SK-N-SH (cell line): ENCODE data around the gene MYO18B. TPM values are rescaled to one million over a fixed set of nuclear protein-coding genes. Genes with fewer than 3 reads are reported as not detected.

Experiments
- CTCF ChIA-PET: fragments of 300-600, 350-600 bp; formaldehyde crosslinking; extraction: SDS; loops from one replicate; lab custom pipeline; 2021; lab: Yijun Ruan, JAX
- POLR2A ChIA-PET: fragments of 350-600 bp; sonication (Branson Sonifier 250); formaldehyde crosslinking; extraction: SDS; loops from one replicate; lab custom pipeline; 2020; ENCODE audit warnings: antibody characterized with exemption, inconsistent platforms; lab: Yijun Ruan, JAX
- DNase-seq: peaks from one replicate; pipeline ENCODE4 v3.0.0; 2012
- H2AFZ ChIP-seq: fragments of 200-600 bp; sonication (generic); 2 replicates; pipeline ENCODE4 v1.8.1; 2016; ENCODE audit warnings: antibody characterized with exemption, mild to moderate bottlenecking, low read depth
- H3F3A ChIP-seq: fragments of 200-600 bp; sonication (generic); replicated peaks from 2 replicates; pipeline ENCODE3; 2016; ENCODE audit warnings: antibody characterized with exemption, mild to moderate bottlenecking; ENCODE audit not compliant: insufficient read depth
- H3K27ac ChIP-seq, 2 experiments: fragments of 200-500 bp in 1 of 2; fragments of 200-600 bp in 1 of 2; sonication (Bioruptor generic) in 1 of 2; sonication (generic), shearing (Covaris generic) in 1 of 2; 2 replicates each; pipeline versions ENCODE4 v1.5.1 to v1.6.1; 2014 to 2016; ENCODE audit warnings: low read depth in 2 of 2, inconsistent platforms in 1 of 2, low read length in 1 of 2, mild to moderate bottlenecking in 1 of 2, mixed read lengths in 1 of 2
- H3K27me3 ChIP-seq: fragments of 200-600 bp; sonication (generic), shearing (Covaris generic); 2 replicates; pipeline ENCODE4 v1.6.1; 2016; ENCODE audit warnings: mixed run types; ENCODE audit not compliant: insufficient read depth
- H3K36me3 ChIP-seq, 2 experiments: fragments of 200-500 bp in 1 of 2; fragments of 200-600 bp in 1 of 2; sonication (Bioruptor generic) in 1 of 2; sonication (generic) in 1 of 2; replicated peaks in 1 of 2; 2 replicates each; pipeline versions ENCODE3 to v1.5.1; 2014 to 2016; ENCODE audit warnings: low read length in 1 of 2, mild to moderate bottlenecking in 1 of 2; ENCODE audit not compliant: insufficient read depth in 2 of 2, control insufficient read depth in 1 of 2
- H3K4me1 ChIP-seq, 2 experiments: fragments of 200-500 bp in 1 of 2; fragments of 200-600 bp in 1 of 2; sonication (Bioruptor generic) in 1 of 2; sonication (generic), shearing (Covaris generic) in 1 of 2; 2 replicates each; pipeline versions ENCODE4 v1.5.1 to v1.6.1; 2014 to 2016; ENCODE audit warnings: low read depth in 1 of 2, low read length in 1 of 2, mixed run types in 1 of 2; ENCODE audit not compliant: insufficient read depth in 2 of 2, control insufficient read depth in 1 of 2
- H3K4me2 ChIP-seq: fragments of 200-600 bp; sonication (generic), shearing (Covaris generic); 2 replicates; pipeline ENCODE4 v1.6.1; 2017; ENCODE audit warnings: mixed run types
- H3K4me3 ChIP-seq, 2 experiments: fragments of 200-500 bp in 1 of 2; fragments of 200-600 bp in 1 of 2; sonication (Bioruptor generic) in 1 of 2; sonication (generic), shearing (Covaris generic) in 1 of 2; 2 replicates each; pipeline versions ENCODE4 v1.5.1 to v1.8.1; 2014 to 2016; ENCODE audit warnings: low read depth in 2 of 2, inconsistent platforms in 1 of 2, low read length in 1 of 2, mild to moderate bottlenecking in 1 of 2, mixed read lengths in 1 of 2, moderate library complexity in 1 of 2
- H3K79me2 ChIP-seq: fragments of 200-600 bp; sonication (generic); 2 replicates; pipeline ENCODE4 v1.8.1; 2017; ENCODE audit warnings: mild to moderate bottlenecking; ENCODE audit not compliant: insufficient read depth
- H3K9ac ChIP-seq: fragments of 200-600 bp; sonication (generic); 2 replicates; pipeline ENCODE4 v1.6.1; 2017; ENCODE audit warnings: mixed run types
- H3K9me2 ChIP-seq: fragments of 200-600 bp; sonication (generic); 2 replicates; pipeline ENCODE4 v1.6.1; 2017; ENCODE audit warnings: mixed run types
- H3K9me3 ChIP-seq: fragments of 200-600 bp; sonication (generic); 2 replicates; pipeline ENCODE4 v1.6.1; 2017; ENCODE audit warnings: mixed run types, mild to moderate bottlenecking, moderate library complexity
- H4K20me1 ChIP-seq: fragments of 200-600 bp; sonication (generic); 2 replicates; pipeline ENCODE4 v1.6.1; 2017; ENCODE audit warnings: mild to moderate bottlenecking, mixed run types; ENCODE audit not compliant: insufficient read depth
- CHD2 ChIP-seq: fragments of 150-350 bp; IDR thresholded peaks from 2 replicates; pipeline ENCODE4 v1.6.1; 2018; ENCODE audit warnings: low read length; ENCODE audit not compliant: partially characterized antibody
- EP300 ChIP-seq, 2 experiments: IDR thresholded peaks; 2 replicates each; pipeline versions ENCODE4 v1.4.0 to v1.6.1; 2012; ENCODE audit warnings: borderline replicate concordance in 1 of 2, low read depth in 1 of 2, low read length in 1 of 2
- EZH2phosphoT487 ChIP-seq: fragments of 200-600 bp; sonication (generic); IDR thresholded peaks from 2 replicates; pipeline ENCODE4 v1.6.1; 2017; ENCODE audit warnings: low read depth, mixed run types, mild to moderate bottlenecking, antibody characterized with exemption, moderate library complexity, borderline replicate concordance
- FOXJ3 ChIP-seq: sonication (generic); formaldehyde crosslinking; IDR thresholded peaks from 2 replicates; pipeline ENCODE4 v1.5.1; 2020; ENCODE audit warnings: mild to moderate bottlenecking, missing genetic modification reagents
- FOXM1 ChIP-seq: IDR thresholded peaks from 2 replicates; pipeline ENCODE4 v1.4.0; 2012; ENCODE audit warnings: low read depth, mild to moderate bottlenecking
- GABPA ChIP-seq: IDR thresholded peaks from 2 replicates; pipeline ENCODE4 v1.4.0; 2012; ENCODE audit warnings: low read depth, mild to moderate bottlenecking
- GATA2 ChIP-seq: sonication (generic); formaldehyde crosslinking; IDR thresholded peaks from 2 replicates; pipeline ENCODE4 v1.5.0; 2020; ENCODE audit warnings: mild to moderate bottlenecking, missing genetic modification reagents
- JUND ChIP-seq: IDR thresholded peaks from 2 replicates; pipeline ENCODE4 v1.4.0; 2012
- MXI1 ChIP-seq: IDR thresholded peaks from 2 replicates; pipeline ENCODE4 v1.6.1; 2012; ENCODE audit warnings: mild to moderate bottlenecking, low read depth, low read length, improper control_type of control experiment
- NFIC ChIP-seq: IDR thresholded peaks from 2 replicates; pipeline ENCODE4 v1.4.0; 2012; ENCODE audit warnings: borderline replicate concordance
- NRF1 ChIP-seq: IDR thresholded peaks from 2 replicates; pipeline ENCODE4 v1.6.1; 2012; ENCODE audit warnings: low read depth, mild to moderate bottlenecking, low read length
- RCOR1 ChIP-seq: fragments of 150-350 bp; IDR thresholded peaks from 2 replicates; pipeline ENCODE4 v1.6.1; 2017; ENCODE audit warnings: antibody characterized with exemption, low read length
- RFX5 ChIP-seq: IDR thresholded peaks from 2 replicates; pipeline ENCODE4 v1.6.1; 2012; ENCODE audit warnings: mild to moderate bottlenecking, improper control_type of control experiment, low read length
- SIN3A ChIP-seq: IDR thresholded peaks from 2 replicates; pipeline ENCODE4 v1.6.1; 2012; ENCODE audit warnings: low read depth, mild to moderate bottlenecking, low read length, moderate library complexity, borderline replicate concordance
- SMC3 ChIP-seq: IDR thresholded peaks from 2 replicates; pipeline ENCODE4 v1.6.1; 2012; ENCODE audit warnings: low read depth, low read length, improper control_type of control experiment
- YY1 ChIP-seq: IDR thresholded peaks from 2 replicates; pipeline ENCODE4 v1.4.0; 2012; ENCODE audit warnings: low read depth, mild to moderate bottlenecking
- WGBS: methylation state at CpG from one replicate; pipeline ENCODE4 v1.1.6; 2017; ENCODE audit warnings: low lambda C conversion rate; 5-methylcytosine and 5-hydroxymethylcytosine counted together
- polyA plus RNA-seq, 3 experiments: library from polyadenylated mRNA; depleted of rRNA; stranded (reverse); fragments of >200 nt; gene quantifications; 2 replicates each; pipeline ENCODE4 v1.2.3, GENCODE V29; 2012
- TF ChIP-seq, protein P1 (sequence below): IDR thresholded peaks from 2 replicates; pipeline ENCODE4 v1.6.1; 2012; ENCODE audit warnings: mild to moderate bottlenecking, low read depth, low read length, moderate library complexity
- TF ChIP-seq, protein P2 (sequence below): fragments of 150-350 bp; IDR thresholded peaks from 2 replicates; pipeline ENCODE4 v1.6.1; 2016; ENCODE audit warnings: mild to moderate bottlenecking, low read depth, low read length
- TF ChIP-seq, protein P3 (sequence below): IDR thresholded peaks from 2 replicates; pipeline ENCODE4 v1.4.0; 2012; ENCODE audit warnings: low read depth, borderline replicate concordance
- TF ChIP-seq, protein P4 (sequence below): IDR thresholded peaks from 2 replicates; pipeline ENCODE4 v1.4.0; 2012; ENCODE audit warnings: low read depth

The MYO18B gene
- polyA plus RNA-seq, 1 of the 3 experiments (the other 2 are of a cell fraction), result 0.05 TPM

DNA sequence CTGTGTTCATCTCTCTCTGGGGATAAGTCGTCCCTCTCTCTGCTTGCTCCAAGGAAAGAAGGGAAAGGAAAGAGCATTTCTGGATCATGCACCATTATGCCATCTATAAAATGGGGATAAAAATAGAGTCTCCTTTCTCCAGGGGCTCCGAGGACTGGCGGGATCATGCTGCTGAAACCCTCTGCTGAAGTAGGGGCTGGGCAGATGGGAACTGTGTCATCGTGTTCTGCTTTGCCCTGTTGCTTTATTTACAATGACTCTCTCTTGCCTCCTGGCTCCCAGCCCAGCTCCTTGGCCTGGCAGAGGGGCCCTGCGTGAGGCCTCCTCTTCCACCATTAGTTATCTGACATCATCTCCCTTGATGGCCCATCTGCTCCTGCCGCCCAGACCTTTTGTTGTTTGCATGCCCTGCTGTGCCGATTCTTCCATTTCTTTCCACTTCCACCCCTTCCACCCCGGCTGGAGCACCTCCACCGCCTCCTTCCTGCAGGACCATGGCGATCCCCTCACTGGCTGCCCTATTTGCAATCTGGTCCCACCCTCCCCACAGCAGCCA is 200.9 kb downstream of the MYO18B start:
- WGBS, result 16% methylated on average over 10 of the region's 10 CpGs
- POLR2A ChIA-PET, result interaction anchor here (1.2 kb wide), 1 partner anchor 19 kb away, joined by 4 read pairs; no protein-coding TSS in a partner anchor
- H3K79me2 ChIP-seq, result no peaks in the 10 kb centered on the region
- TF ChIP-seq JUND (no peak), GATA2 (peak; percentile 37; the same call in 1 of the 2 replicates), EP300 (IDR thresholded peaks at IDR 0.05; ENCODE audit: borderline replicate concordance in 1 of 2, low read depth in 1 of 2, low read length in 1 of 2) (peak in 1 of 2 experiments; percentile 51; a peak in 1 of 4 replicates), NFIC (no peak), CHD2 (peak; percentile 7)
- no peaks in the 10 kb centered on the region for H3K9me3 ChIP-seq
- peak overlapping the region in 1 of 2 experiments; percentile 62; a peak in 2 of 4 replicates for H3K27ac ChIP-seq
- H3K4me2 ChIP-seq, result no peak overlapping the region
- no peaks in the 10 kb centered on the region for H4K20me1 ChIP-seq
- no peaks in the 10 kb centered on the region for H3F3A ChIP-seq
- H2AFZ ChIP-seq, result no peak overlapping the region
- H3K9ac ChIP-seq, result no peak overlapping the region
- H3K27me3 ChIP-seq, result no peaks in the 10 kb centered on the region
- H3K4me1 ChIP-seq, result peaks cover 0 to 10% of the 10 kb centered on the region in 2 experiments; a peak in 1 of 4 replicates
- H3K9me2 ChIP-seq, result no peaks in the 10 kb centered on the region
- H3K36me3 ChIP-seq, result no peaks in the 10 kb centered on the region
- CTCF ChIA-PET, result interaction anchor here (1.0 to 1.7 kb wide), 4 partner anchors 19 to 229 kb away, joined by 3 to 6 read pairs (median 4); no protein-coding TSS in a partner anchor
- no peak overlapping the region for H3K4me3 ChIP-seq
- DNase-seq, result peak; percentile 76

DNA sequence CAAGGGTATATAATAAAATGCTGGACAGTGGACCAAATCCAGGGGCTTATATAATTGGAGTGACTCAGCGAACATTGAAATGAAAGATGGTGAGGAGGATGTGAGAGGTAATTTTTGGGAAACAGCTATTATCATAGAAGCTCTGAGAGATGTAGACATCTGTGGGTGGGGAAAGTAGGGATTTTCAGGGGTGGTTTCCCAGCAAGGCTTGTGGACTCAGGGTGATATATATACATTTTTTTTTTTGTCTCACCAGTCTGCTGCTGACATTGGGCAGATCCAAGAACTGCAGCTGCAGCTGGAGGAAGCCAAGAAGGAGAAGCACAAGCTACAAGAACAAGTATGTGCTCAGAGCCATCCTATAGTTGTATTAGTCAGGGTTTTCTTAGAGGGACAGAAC is 208.1 kb downstream of the MYO18B start:
- H3K4me3 ChIP-seq, result no peak overlapping the region
- H3K27ac ChIP-seq, result no peak overlapping the region
- H2AFZ ChIP-seq, result no peak overlapping the region
- no peaks in the 10 kb centered on the region for H4K20me1 ChIP-seq
- CTCF ChIA-PET, result interaction anchor here (0.8 to 1.2 kb wide), 2 partner anchors 9 to 28 kb away, joined by 3 to 4 read pairs; no protein-coding TSS in a partner anchor
- WGBS, result 32% methylated on average over 1 of the region's 1 CpG
- no peaks in the 10 kb centered on the region for H3K27me3 ChIP-seq
- H3K79me2 ChIP-seq, result no peaks in the 10 kb centered on the region
- no peak overlapping the region for H3K4me2 ChIP-seq
- POLR2A ChIA-PET, result no interaction called here
- no peaks in the 10 kb centered on the region for H3F3A ChIP-seq
- H3K9ac ChIP-seq, result no peak overlapping the region
- DNase-seq, result no peak
- no peaks in the 10 kb centered on the region for H3K4me1 ChIP-seq
- H3K36me3 ChIP-seq, result no peaks in the 10 kb centered on the region
- H3K9me2 ChIP-seq, result no peaks in the 10 kb centered on the region
- no peaks in the 10 kb centered on the region for H3K9me3 ChIP-seq
- TF ChIP-seq SMC3, result no peak
- no peak for TF ChIP-seq EP300 (IDR thresholded peaks at IDR 0.05; ENCODE audit: borderline replicate concordance in 1 of 2, low read depth in 1 of 2, low read length in 1 of 2)
- TF ChIP-seq, protein P1, sequence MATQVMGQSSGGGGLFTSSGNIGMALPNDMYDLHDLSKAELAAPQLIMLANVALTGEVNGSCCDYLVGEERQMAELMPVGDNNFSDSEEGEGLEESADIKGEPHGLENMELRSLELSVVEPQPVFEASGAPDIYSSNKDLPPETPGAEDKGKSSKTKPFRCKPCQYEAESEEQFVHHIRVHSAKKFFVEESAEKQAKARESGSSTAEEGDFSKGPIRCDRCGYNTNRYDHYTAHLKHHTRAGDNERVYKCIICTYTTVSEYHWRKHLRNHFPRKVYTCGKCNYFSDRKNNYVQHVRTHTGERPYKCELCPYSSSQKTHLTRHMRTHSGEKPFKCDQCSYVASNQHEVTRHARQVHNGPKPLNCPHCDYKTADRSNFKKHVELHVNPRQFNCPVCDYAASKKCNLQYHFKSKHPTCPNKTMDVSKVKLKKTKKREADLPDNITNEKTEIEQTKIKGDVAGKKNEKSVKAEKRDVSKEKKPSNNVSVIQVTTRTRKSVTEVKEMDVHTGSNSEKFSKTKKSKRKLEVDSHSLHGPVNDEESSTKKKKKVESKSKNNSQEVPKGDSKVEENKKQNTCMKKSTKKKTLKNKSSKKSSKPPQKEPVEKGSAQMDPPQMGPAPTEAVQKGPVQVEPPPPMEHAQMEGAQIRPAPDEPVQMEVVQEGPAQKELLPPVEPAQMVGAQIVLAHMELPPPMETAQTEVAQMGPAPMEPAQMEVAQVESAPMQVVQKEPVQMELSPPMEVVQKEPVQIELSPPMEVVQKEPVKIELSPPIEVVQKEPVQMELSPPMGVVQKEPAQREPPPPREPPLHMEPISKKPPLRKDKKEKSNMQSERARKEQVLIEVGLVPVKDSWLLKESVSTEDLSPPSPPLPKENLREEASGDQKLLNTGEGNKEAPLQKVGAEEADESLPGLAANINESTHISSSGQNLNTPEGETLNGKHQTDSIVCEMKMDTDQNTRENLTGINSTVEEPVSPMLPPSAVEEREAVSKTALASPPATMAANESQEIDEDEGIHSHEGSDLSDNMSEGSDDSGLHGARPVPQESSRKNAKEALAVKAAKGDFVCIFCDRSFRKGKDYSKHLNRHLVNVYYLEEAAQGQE, result no peak
- TF ChIP-seq, protein P2, sequence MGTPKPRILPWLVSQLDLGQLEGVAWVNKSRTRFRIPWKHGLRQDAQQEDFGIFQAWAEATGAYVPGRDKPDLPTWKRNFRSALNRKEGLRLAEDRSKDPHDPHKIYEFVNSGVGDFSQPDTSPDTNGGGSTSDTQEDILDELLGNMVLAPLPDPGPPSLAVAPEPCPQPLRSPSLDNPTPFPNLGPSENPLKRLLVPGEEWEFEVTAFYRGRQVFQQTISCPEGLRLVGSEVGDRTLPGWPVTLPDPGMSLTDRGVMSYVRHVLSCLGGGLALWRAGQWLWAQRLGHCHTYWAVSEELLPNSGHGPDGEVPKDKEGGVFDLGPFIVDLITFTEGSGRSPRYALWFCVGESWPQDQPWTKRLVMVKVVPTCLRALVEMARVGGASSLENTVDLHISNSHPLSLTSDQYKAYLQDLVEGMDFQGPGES, result no peak
- TF ChIP-seq RFX5, result no peak
- TF ChIP-seq GABPA, result no peak
- TF ChIP-seq, protein P3, sequence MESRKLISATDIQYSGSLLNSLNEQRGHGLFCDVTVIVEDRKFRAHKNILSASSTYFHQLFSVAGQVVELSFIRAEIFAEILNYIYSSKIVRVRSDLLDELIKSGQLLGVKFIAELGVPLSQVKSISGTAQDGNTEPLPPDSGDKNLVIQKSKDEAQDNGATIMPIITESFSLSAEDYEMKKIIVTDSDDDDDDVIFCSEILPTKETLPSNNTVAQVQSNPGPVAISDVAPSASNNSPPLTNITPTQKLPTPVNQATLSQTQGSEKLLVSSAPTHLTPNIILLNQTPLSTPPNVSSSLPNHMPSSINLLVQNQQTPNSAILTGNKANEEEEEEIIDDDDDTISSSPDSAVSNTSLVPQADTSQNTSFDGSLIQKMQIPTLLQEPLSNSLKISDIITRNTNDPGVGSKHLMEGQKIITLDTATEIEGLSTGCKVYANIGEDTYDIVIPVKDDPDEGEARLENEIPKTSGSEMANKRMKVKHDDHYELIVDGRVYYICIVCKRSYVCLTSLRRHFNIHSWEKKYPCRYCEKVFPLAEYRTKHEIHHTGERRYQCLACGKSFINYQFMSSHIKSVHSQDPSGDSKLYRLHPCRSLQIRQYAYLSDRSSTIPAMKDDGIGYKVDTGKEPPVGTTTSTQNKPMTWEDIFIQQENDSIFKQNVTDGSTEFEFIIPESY, result no peak
- TF ChIP-seq NFIC, result no peak
- no peak for TF ChIP-seq NRF1
- TF ChIP-seq, protein P4, sequence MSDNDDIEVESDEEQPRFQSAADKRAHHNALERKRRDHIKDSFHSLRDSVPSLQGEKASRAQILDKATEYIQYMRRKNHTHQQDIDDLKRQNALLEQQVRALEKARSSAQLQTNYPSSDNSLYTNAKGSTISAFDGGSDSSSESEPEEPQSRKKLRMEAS, result no peak
- no peak for TF ChIP-seq JUND
- no peak for TF ChIP-seq SIN3A
- no peak for TF ChIP-seq GATA2
- TF ChIP-seq FOXJ3 (CRISPR knock-in tag), result no peak
- no peak for TF ChIP-seq EZH2phosphoT487
- TF ChIP-seq YY1, result no peak
- no peak for TF ChIP-seq RCOR1
- no peak for TF ChIP-seq FOXM1
- TF ChIP-seq MXI1, result no peak
